ENCODE data around the gene MEX3C.

MEX3C gene

DNA sequence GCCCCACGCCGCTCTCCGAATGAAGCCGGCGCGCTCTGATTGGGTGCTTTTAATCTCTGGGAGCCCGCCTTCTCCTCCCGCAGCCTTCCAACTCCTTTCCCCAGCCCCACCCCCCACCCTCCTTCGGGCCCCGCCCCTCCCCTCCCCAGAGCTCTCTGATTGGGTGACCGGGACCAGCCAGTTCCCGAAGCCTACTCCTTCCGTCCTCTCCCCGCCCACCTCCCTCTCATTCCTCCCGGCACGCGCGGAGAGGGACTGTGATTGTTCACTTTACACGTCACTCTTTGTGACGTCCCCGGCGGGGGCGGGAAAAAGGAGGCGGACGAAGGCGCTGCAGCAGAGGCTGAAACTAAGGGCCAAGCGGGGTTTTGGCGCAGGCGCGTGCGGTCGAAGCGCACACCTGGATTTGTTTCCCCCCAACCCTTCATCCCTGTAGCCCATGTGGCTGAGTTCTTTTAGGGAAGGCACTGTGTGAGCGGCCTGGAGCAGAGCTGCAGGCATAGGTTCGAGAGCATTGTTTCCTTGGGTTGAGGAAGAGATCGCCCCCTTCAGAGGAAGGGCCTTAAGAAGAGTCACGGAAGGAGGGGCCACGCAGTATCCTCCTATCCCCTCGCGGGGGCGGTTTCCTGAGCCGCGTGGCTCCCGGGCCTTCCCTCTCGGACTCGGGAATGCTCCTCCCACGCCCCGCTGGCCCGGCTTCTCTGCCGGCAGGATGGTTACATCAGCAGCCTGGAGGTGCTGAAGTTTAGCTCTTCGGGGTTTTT lies at the start of gene MEX3C:
TSS of gene MEX3C (minus strand) at position 21 of the 764 bp plus-strand sequence. CDS start 361 bp downstream, outside the sequence.
- ChIA-PET POLR2A (interaction anchor here (0.6 to 2.2 kb wide), 3 partner anchors 11 to 69 kb away, joined by 4 to 16 read pairs (median 4); no protein-coding TSS in a partner anchor), CTCF (interaction anchor here (0.9 to 4.9 kb wide), 8 partner anchors 8 to 377 kb away, joined by 3 to 34 read pairs (median 4); no protein-coding TSS in a partner anchor)
- peak; percentile 95 for DNase-seq (ENCODE audit: extremely low spot score)
- TF ChIP-seq, protein P1, sequence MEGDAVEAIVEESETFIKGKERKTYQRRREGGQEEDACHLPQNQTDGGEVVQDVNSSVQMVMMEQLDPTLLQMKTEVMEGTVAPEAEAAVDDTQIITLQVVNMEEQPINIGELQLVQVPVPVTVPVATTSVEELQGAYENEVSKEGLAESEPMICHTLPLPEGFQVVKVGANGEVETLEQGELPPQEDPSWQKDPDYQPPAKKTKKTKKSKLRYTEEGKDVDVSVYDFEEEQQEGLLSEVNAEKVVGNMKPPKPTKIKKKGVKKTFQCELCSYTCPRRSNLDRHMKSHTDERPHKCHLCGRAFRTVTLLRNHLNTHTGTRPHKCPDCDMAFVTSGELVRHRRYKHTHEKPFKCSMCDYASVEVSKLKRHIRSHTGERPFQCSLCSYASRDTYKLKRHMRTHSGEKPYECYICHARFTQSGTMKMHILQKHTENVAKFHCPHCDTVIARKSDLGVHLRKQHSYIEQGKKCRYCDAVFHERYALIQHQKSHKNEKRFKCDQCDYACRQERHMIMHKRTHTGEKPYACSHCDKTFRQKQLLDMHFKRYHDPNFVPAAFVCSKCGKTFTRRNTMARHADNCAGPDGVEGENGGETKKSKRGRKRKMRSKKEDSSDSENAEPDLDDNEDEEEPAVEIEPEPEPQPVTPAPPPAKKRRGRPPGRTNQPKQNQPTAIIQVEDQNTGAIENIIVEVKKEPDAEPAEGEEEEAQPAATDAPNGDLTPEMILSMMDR (IDR thresholded peaks at IDR 0.05; ENCODE audit: control extremely low read depth, extremely low read depth, low read depth, missing control alignments) = no peak

DNA sequence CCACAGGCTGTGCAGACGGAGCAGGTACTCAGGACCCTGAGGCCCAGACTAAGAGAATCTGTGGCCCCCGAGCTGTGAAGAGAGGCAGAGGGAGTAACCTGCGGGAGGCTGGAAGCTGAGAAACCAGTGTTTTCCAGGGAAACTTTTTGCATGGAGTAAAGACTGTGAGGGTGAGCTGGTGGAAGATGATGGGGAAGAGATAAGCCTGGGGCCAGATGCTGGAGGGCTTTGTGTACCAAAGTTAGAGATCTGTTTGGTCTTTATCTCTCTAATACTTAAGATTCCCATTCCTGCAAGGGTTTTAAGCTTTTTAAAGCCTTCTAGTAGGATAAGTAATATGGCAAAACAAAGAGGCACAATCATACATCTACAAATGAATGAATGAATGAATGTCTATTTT lies 43.7 kb upstream of the MEX3C start:
- no peak for DNase-seq (ENCODE audit: extremely low spot score)
- ChIA-PET POLR2A (no interaction called here), CTCF (interaction anchor here (1.6 kb wide), 1 partner anchor 10 kb away, joined by 4 read pairs; no protein-coding TSS in a partner anchor)
- TF ChIP-seq, protein P1 (IDR thresholded peaks at IDR 0.05; ENCODE audit: control extremely low read depth, extremely low read depth, low read depth, missing control alignments) = no peak

DNA sequence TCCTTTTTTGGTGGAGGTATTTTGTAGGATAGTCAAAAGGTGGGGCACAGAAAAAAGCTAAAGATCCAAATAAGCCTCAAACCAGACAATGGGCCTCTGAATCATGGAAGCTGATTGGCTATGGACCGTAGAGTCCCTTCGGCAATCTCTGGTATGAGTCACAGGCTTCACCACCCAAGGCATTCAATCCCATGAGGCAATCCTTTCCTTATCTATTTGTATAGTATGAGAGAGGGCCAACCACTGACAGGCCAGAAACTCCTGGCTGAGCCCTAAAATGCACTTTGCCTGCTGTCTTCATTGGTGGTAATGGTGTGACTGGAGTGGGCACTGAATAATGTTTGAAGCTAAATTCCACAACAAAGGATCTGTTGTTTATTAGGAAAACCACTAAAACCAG lies 38.7 kb upstream of the MEX3C start:
- ChIA-PET CTCF (interaction anchor here (1.0 to 2.6 kb wide), 5 partner anchors 10 to 390 kb away, joined by 3 to 6 read pairs (median 4); no protein-coding TSS in a partner anchor), POLR2A (no interaction called here)
- TF ChIP-seq, protein P1 (IDR thresholded peaks at IDR 0.05; ENCODE audit: control extremely low read depth, extremely low read depth, low read depth, missing control alignments) = no peak
- no peak for DNase-seq (ENCODE audit: extremely low spot score)

DNA sequence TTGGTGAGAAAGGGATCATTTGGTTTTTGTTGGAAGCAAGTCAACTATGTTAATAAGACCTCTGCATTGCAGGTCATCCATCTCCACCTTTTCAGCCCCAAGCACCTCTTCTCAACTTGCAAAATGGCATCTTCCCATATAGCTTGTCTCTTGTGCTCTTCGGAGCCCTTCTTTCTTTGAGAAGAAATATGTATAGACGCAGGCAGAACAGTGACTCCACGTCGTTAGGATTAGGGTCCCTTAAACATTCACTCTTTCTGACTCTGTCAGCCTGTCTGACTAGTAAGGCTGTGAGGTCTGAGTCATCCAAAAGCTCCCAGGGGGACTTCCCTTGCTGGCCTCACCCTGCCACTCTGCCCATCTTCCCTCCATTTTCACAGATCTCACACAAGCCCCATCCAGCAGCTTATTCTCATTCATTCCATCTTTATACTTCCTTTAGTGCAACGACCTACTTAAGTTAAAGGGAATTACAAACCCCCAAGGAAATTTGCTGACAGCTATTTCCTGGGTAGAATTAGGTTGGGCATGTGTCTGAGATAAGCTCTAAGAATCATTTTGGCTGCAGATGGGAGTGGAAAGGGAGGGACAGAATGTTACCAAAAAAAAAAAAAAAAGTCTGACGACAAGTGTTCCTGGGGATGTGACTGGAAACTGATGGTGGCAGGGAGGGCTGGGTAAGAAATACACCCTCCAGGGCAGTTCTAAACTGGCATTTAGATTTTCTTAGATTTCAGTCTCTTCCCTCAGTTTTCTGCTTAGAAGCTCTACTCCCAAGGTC lies 37.7 kb upstream of the MEX3C start:
- TF ChIP-seq, protein P1 (IDR thresholded peaks at IDR 0.05; ENCODE audit: control extremely low read depth, extremely low read depth, low read depth, missing control alignments) = no peak
- DNase-seq (ENCODE audit: extremely low spot score) = peak; percentile 31
- POLR2A ChIA-PET = no interaction called here
- CTCF ChIA-PET = interaction anchor here (0.9 to 2.0 kb wide), 6 partner anchors 9 to 389 kb away, joined by 3 to 4 read pairs (median 3); no protein-coding TSS in a partner anchor

DNA sequence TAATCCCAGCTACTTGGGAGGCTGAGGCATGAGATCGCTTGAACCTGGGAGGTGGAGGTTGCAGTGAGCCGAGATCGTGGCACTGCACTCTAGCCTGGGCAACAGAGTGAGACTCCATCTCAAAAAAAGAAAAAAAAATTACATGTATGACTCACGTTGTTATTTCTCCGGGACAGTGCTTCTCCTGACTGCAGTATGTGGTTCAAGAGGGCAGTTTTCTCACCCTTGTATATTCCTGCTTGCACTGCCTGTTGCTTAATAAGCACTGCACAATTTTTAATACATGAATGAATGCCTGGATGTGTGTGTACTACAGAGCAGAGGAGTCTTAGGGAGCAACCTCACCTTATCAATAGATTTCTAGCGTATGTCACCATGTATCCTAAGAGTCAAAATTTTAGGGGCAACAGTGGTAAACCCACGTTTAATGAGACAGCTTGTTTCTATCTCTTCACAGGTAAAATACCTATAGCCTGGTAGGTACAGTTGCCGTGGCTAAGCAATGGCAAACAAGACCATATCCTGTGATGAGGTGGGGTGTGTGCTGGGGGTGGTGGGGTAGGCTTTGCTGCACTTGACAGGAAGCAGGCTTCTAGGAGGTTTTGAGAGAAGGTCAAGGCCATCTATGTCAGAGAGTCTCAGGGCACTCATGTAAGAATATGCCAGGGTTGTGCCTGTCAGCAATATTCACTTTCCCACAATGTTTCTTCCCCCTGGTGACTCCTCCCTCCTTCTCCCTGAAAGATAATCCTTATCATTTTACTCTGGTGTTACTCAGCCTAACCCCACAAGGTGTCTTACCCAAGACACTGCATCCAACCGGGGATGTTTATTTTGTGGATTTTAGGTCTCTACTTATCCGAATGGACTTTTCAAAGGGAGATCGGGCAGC lies 36.9 kb upstream of the MEX3C start:
- DNase-seq (ENCODE audit: extremely low spot score) = no peak
- TF ChIP-seq, protein P1 (IDR thresholded peaks at IDR 0.05; ENCODE audit: control extremely low read depth, extremely low read depth, low read depth, missing control alignments) = no peak
- CTCF ChIA-PET = interaction anchor here (0.9 to 2.0 kb wide), 3 partner anchors 9 to 27 kb away, joined by 3 to 4 read pairs (median 3); no protein-coding TSS in a partner anchor
- POLR2A ChIA-PET = no interaction called here
